GM12801 (cell line): Measurements from ENCODE around the gene FGL2.

Source experiments
- TF ChIP-seq, protein P1 (sequence below): IDR thresholded peaks from one replicate; pipeline ENCODE4 v1.5.1; 2011; ENCODE audit warnings: control low read depth; ENCODE audit not compliant: insufficient read length; ENCODE audit errors: extremely low read depth

Gene FGL2

DNA sequence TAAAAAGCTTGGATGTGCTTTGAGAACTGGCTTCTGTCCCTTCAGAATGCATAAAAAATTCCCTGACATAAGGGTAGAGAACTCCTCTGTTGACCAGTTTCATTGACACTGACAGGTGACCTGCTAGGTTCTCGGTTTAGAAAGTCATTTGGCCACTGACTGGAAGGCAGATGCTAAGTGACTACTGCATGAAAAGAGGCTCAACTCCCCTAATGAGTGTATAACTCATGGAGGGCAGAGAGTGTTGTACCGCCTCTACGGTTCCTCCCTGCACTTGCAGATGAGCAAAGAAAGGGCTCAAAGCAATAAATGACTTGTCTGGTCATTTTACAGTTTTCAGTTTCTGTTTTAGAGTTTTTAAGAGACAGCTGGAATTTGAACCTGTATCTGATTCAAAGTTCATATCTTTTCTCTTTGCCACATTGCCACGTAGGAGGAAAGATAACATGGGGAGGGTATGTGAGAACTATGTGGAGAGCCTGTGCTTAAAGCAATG lies 2.9 kb upstream of the FGL2 start:
- TF ChIP-seq, protein P1, sequence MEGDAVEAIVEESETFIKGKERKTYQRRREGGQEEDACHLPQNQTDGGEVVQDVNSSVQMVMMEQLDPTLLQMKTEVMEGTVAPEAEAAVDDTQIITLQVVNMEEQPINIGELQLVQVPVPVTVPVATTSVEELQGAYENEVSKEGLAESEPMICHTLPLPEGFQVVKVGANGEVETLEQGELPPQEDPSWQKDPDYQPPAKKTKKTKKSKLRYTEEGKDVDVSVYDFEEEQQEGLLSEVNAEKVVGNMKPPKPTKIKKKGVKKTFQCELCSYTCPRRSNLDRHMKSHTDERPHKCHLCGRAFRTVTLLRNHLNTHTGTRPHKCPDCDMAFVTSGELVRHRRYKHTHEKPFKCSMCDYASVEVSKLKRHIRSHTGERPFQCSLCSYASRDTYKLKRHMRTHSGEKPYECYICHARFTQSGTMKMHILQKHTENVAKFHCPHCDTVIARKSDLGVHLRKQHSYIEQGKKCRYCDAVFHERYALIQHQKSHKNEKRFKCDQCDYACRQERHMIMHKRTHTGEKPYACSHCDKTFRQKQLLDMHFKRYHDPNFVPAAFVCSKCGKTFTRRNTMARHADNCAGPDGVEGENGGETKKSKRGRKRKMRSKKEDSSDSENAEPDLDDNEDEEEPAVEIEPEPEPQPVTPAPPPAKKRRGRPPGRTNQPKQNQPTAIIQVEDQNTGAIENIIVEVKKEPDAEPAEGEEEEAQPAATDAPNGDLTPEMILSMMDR = no peak

GRCh38 chr7:77200542-77200941 lies 923 bp upstream of the FGL2 start:
- TF ChIP-seq, protein P1 = no peak

GRCh38 chr7:77197141-77197540 lies 2.5 kb downstream of the FGL2 start:
- TF ChIP-seq, protein P1 = no peak

- TF ChIP-seq, protein P1 = no peak
These were observed 10.7 kb downstream of the FGL2 start for GRCh38 chr7:77188731-77189437.

DNA sequence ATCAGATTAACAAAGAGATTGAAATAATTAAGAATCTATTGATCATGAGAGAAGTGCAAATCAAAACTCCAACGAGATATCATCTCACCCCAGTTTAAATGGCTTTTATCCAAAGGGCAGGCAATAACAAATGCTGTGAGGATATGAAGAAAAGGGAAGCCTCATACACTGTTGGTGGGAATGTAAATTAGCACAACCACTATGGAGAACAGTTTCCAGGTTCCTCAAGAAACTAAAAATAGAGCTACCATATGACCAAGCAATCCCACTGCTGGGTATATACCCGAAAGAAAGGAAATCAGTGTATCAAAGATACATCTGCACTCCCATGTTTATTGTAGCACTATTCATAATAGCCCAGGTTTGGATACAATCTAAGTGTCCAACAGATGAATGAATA lies 13.8 kb downstream of the FGL2 start:
- TF ChIP-seq, protein P1 = no peak

DNA sequence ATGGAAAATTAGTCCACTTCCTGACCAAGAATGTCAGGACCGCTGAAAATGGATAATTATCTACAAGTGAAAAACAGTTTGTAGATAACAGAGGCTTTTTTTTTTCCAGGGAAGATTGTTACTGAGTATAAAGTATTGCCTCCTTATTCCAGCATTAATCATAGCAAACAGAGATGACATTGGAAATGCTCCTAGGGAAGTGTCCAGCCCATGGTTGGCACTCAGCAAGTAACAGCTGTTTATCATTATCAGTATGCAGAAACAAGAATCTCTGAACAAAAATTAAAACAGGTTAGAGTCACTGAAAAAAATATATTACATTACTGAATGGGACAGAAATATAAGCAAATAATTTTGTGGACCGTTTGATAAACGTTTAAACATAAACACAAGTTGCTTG lies 14.6 kb downstream of the FGL2 start:
- TF ChIP-seq, protein P1 = no peak

- TF ChIP-seq, protein P1 = no peak
These were observed 15.2 kb downstream of the FGL2 start for GRCh38 chr7:77184463-77184862.

DNA sequence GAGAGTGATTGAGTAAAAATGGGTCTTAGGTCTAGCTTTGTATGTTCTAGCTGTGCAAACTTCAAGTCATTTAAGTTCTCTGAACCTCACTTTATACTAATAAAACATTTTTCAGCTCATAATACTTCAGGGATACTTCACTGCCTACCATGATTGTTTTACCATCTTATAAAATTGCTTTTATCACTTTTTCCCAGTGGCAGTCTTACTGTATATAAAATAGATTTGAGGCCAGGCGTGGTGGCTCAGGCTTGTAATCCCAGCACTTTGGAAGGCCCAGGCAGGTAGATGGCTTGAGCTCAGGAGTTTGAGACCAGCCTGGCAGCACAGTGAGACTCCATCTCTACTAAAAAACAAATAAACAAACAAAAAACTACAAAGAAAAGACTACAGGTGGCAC lies 17.4 kb downstream of the FGL2 start:
- TF ChIP-seq, protein P1 = no peak
